ENCODE measurements around the gene ST6GAL2. TPM values are rescaled to one million over a fixed set of nuclear protein-coding genes. Genes with fewer than 3 reads are reported as not detected.

Gene ST6GAL2
- total RNA-seq, 1 experiment from 2014 or later: 0.82 TPM

GRCh38 chr2:106868275-106868674 is 17.7 kb downstream of the ST6GAL2 start:
- H2AFZ ChIP-seq (ENCODE audit: low read length): no peak overlapping the region
- no peaks in the 10 kb centered on the region for H3K79me2 ChIP-seq (ENCODE audit: low read length)
- H3K9ac ChIP-seq (ENCODE audit: low read length): no peak overlapping the region
- no peaks in the 10 kb centered on the region for H3K9me2 ChIP-seq (replicated peaks; ENCODE audit: insufficient read depth, low read length)
- H3K9me3 ChIP-seq (ENCODE audit: low read length): no peaks in the 10 kb centered on the region
- H3K27me3 ChIP-seq (ENCODE audit: low read length): no peaks in the 10 kb centered on the region; the same call in 1 of the 2 replicates
- no peaks in the 10 kb centered on the region for H3K36me3 ChIP-seq (ENCODE audit: insufficient read depth, low read length)
- H3K4me3 ChIP-seq (ENCODE audit: low read length): no peak overlapping the region
- no peak overlapping the region for H3K4me2 ChIP-seq (ENCODE audit: low read depth, low read length, poor library complexity, severe bottlenecking)
- no peak overlapping the region for H3K27ac ChIP-seq (ENCODE audit: low read length)
- H3K4me1 ChIP-seq (ENCODE audit: low read length): no peaks in the 10 kb centered on the region
- DNase-seq: peak; percentile 57
- H4K20me1 ChIP-seq (ENCODE audit: insufficient read depth, low read depth, low read length): no peaks in the 10 kb centered on the region

- Histone ChIP-seq H3K36me3 (ENCODE audit: insufficient read depth, low read length) (no peaks in the 10 kb centered on the region), H3K27ac (ENCODE audit: low read length) (no peak overlapping the region), H2AFZ (ENCODE audit: low read length) (no peak overlapping the region), H3K9ac (ENCODE audit: low read length) (no peak overlapping the region), H3K79me2 (ENCODE audit: low read length) (no peaks in the 10 kb centered on the region), H3K4me3 (ENCODE audit: low read length) (no peak overlapping the region), H3K27me3 (ENCODE audit: low read length) (no peaks in the 10 kb centered on the region; the same call in 1 of the 2 replicates), H3K9me3 (ENCODE audit: low read length) (no peaks in the 10 kb centered on the region), H3K4me1 (ENCODE audit: low read length) (no peaks in the 10 kb centered on the region), H4K20me1 (ENCODE audit: insufficient read depth, low read depth, low read length) (no peaks in the 10 kb centered on the region), H3K4me2 (ENCODE audit: low read depth, low read length, poor library complexity, severe bottlenecking) (no peak overlapping the region), H3K9me2 (replicated peaks; ENCODE audit: insufficient read depth, low read length) (no peaks in the 10 kb centered on the region)
- peak; percentile 31 for DNase-seq
Observed at GRCh38 chr2:106867196-106867953, 18.6 kb downstream of the ST6GAL2 start.

GRCh38 chr2:106866641-106867040 is 19.3 kb downstream of the ST6GAL2 start:
- peak; percentile 2 for DNase-seq
- Histone ChIP-seq H3K4me1 (ENCODE audit: low read length) (no peaks in the 10 kb centered on the region), H2AFZ (ENCODE audit: low read length) (no peak overlapping the region), H4K20me1 (ENCODE audit: insufficient read depth, low read depth, low read length) (no peaks in the 10 kb centered on the region), H3K36me3 (ENCODE audit: insufficient read depth, low read length) (no peaks in the 10 kb centered on the region), H3K9me3 (ENCODE audit: low read length) (no peaks in the 10 kb centered on the region), H3K4me3 (ENCODE audit: low read length) (no peak overlapping the region), H3K27me3 (ENCODE audit: low read length) (no peaks in the 10 kb centered on the region; the same call in 1 of the 2 replicates), H3K9ac (ENCODE audit: low read length) (no peak overlapping the region), H3K27ac (ENCODE audit: low read length) (no peak overlapping the region), H3K79me2 (ENCODE audit: low read length) (no peaks in the 10 kb centered on the region), H3K4me2 (ENCODE audit: low read depth, low read length, poor library complexity, severe bottlenecking) (no peak overlapping the region), H3K9me2 (replicated peaks; ENCODE audit: insufficient read depth, low read length) (no peaks in the 10 kb centered on the region)

GRCh38 chr2:106864051-106864450 is 21.9 kb downstream of the ST6GAL2 start:
- H3K9me2 ChIP-seq (replicated peaks; ENCODE audit: insufficient read depth, low read length): no peaks in the 10 kb centered on the region
- no peaks in the 10 kb centered on the region; the same call in 1 of the 2 replicates for H3K27me3 ChIP-seq (ENCODE audit: low read length)
- H3K4me1 ChIP-seq (ENCODE audit: low read length): no peaks in the 10 kb centered on the region
- H3K36me3 ChIP-seq (ENCODE audit: insufficient read depth, low read length): no peaks in the 10 kb centered on the region
- no peaks in the 10 kb centered on the region for H3K79me2 ChIP-seq (ENCODE audit: low read length)
- H3K9me3 ChIP-seq (ENCODE audit: low read length): no peaks in the 10 kb centered on the region
- H3K4me2 ChIP-seq (ENCODE audit: low read depth, low read length, poor library complexity, severe bottlenecking): no peak overlapping the region
- no peak for DNase-seq
- H4K20me1 ChIP-seq (ENCODE audit: insufficient read depth, low read depth, low read length): no peaks in the 10 kb centered on the region
- no peak overlapping the region for H3K27ac ChIP-seq (ENCODE audit: low read length)
- H3K9ac ChIP-seq (ENCODE audit: low read length): no peak overlapping the region
- H2AFZ ChIP-seq (ENCODE audit: low read length): no peak overlapping the region
- H3K4me3 ChIP-seq (ENCODE audit: low read length): no peak overlapping the region

- Histone ChIP-seq H4K20me1 (ENCODE audit: insufficient read depth, low read depth, low read length) (no peaks in the 10 kb centered on the region), H3K4me2 (ENCODE audit: low read depth, low read length, poor library complexity, severe bottlenecking) (no peak overlapping the region), H3K36me3 (ENCODE audit: insufficient read depth, low read length) (no peaks in the 10 kb centered on the region), H3K4me1 (ENCODE audit: low read length) (no peaks in the 10 kb centered on the region), H3K27ac (ENCODE audit: low read length) (no peak overlapping the region), H3K9me2 (replicated peaks; ENCODE audit: insufficient read depth, low read length) (no peaks in the 10 kb centered on the region), H2AFZ (ENCODE audit: low read length) (0 out of 2 replicates have a peak overlapping the region, but pooled peaks have one; percentile 17), H3K4me3 (ENCODE audit: low read length) (no peak overlapping the region), H3K27me3 (ENCODE audit: low read length) (no peaks in the 10 kb centered on the region), H3K9ac (ENCODE audit: low read length) (no peak overlapping the region), H3K9me3 (ENCODE audit: low read length) (no peaks in the 10 kb centered on the region), H3K79me2 (ENCODE audit: low read length) (no peaks in the 10 kb centered on the region)
- DNase-seq: peak; percentile 53
Observed at GRCh38 chr2:106863387-106863786, 22.6 kb downstream of the ST6GAL2 start.

- DNase-seq: peak; percentile 55
- no peak overlapping the region for H3K9ac ChIP-seq (ENCODE audit: low read length)
- H3K27me3 ChIP-seq (ENCODE audit: low read length): no peaks in the 10 kb centered on the region
- H3K36me3 ChIP-seq (ENCODE audit: insufficient read depth, low read length): no peaks in the 10 kb centered on the region
- no peak overlapping the region for H3K4me3 ChIP-seq (ENCODE audit: low read length)
- no peak overlapping the region for H3K27ac ChIP-seq (ENCODE audit: low read length)
- no peak overlapping the region for H2AFZ ChIP-seq (ENCODE audit: low read length)
- H4K20me1 ChIP-seq (ENCODE audit: insufficient read depth, low read depth, low read length): no peaks in the 10 kb centered on the region
- no peaks in the 10 kb centered on the region for H3K9me2 ChIP-seq (replicated peaks; ENCODE audit: insufficient read depth, low read length)
- no peaks in the 10 kb centered on the region for H3K9me3 ChIP-seq (ENCODE audit: low read length)
- no peak overlapping the region for H3K4me2 ChIP-seq (ENCODE audit: low read depth, low read length, poor library complexity, severe bottlenecking)
- H3K79me2 ChIP-seq (ENCODE audit: low read length): no peaks in the 10 kb centered on the region
- no peaks in the 10 kb centered on the region for H3K4me1 ChIP-seq (ENCODE audit: low read length)
Observed at GRCh38 chr2:106859498-106859897, 26.5 kb downstream of the ST6GAL2 start.

GRCh38 chr2:106858810-106859209 is 27.2 kb downstream of the ST6GAL2 start:
- Histone ChIP-seq H3K9me3 (ENCODE audit: low read length) (no peaks in the 10 kb centered on the region), H3K4me3 (ENCODE audit: low read length) (no peak overlapping the region), H3K9me2 (replicated peaks; ENCODE audit: insufficient read depth, low read length) (no peaks in the 10 kb centered on the region)

GRCh38 chr2:106857882-106858478 is 28.0 kb downstream of the ST6GAL2 start:
- Histone ChIP-seq H3K9ac (ENCODE audit: low read length) (no peak overlapping the region), H3K4me3 (ENCODE audit: low read length) (no peak overlapping the region), H3K79me2 (ENCODE audit: low read length) (no peaks in the 10 kb centered on the region), H2AFZ (ENCODE audit: low read length) (no peak overlapping the region), H3K9me2 (replicated peaks; ENCODE audit: insufficient read depth, low read length) (no peaks in the 10 kb centered on the region), H3K4me2 (ENCODE audit: low read depth, low read length, poor library complexity, severe bottlenecking) (no peak overlapping the region), H3K27ac (ENCODE audit: low read length) (no peak overlapping the region), H3K9me3 (ENCODE audit: low read length) (no peaks in the 10 kb centered on the region), H3K4me1 (ENCODE audit: low read length) (no peaks in the 10 kb centered on the region), H3K27me3 (ENCODE audit: low read length) (no peaks in the 10 kb centered on the region), H4K20me1 (ENCODE audit: insufficient read depth, low read depth, low read length) (no peaks in the 10 kb centered on the region), H3K36me3 (ENCODE audit: insufficient read depth, low read length) (no peaks in the 10 kb centered on the region)
- peak; percentile 36 for DNase-seq

More at GRCh38 chr2:106858810-106859209, 27.2 kb downstream of the ST6GAL2 start:
- H3K4me2 ChIP-seq (ENCODE audit: low read depth, low read length, poor library complexity, severe bottlenecking): no peak overlapping the region
- H4K20me1 ChIP-seq (ENCODE audit: insufficient read depth, low read depth, low read length): no peaks in the 10 kb centered on the region
- H3K36me3 ChIP-seq (ENCODE audit: insufficient read depth, low read length): no peaks in the 10 kb centered on the region
- H3K79me2 ChIP-seq (ENCODE audit: low read length): no peaks in the 10 kb centered on the region
- H2AFZ ChIP-seq (ENCODE audit: low read length): no peak overlapping the region
- H3K27me3 ChIP-seq (ENCODE audit: low read length): no peaks in the 10 kb centered on the region
- H3K9ac ChIP-seq (ENCODE audit: low read length): no peak overlapping the region
- H3K27ac ChIP-seq (ENCODE audit: low read length): no peak overlapping the region
- DNase-seq: peak; percentile 44
- no peaks in the 10 kb centered on the region for H3K4me1 ChIP-seq (ENCODE audit: low read length)
